ENCODE measurements around the gene MPC1.
"Not testable (repeated sequence)": the region's sequence is repeated elsewhere in the genome, so short reads cannot be mapped to it uniquely, and the experiment has no call there.

Gene MPC1

GRCh38 chr6:166406197-166406596 is 23.5 kb upstream of the MPC1 start:
- no peak for DNase-seq (ENCODE audit: low spot score)

GRCh38 chr6:166405386-166405785 is 22.6 kb upstream of the MPC1 start:
- no peak for DNase-seq (ENCODE audit: low spot score)

DNA sequence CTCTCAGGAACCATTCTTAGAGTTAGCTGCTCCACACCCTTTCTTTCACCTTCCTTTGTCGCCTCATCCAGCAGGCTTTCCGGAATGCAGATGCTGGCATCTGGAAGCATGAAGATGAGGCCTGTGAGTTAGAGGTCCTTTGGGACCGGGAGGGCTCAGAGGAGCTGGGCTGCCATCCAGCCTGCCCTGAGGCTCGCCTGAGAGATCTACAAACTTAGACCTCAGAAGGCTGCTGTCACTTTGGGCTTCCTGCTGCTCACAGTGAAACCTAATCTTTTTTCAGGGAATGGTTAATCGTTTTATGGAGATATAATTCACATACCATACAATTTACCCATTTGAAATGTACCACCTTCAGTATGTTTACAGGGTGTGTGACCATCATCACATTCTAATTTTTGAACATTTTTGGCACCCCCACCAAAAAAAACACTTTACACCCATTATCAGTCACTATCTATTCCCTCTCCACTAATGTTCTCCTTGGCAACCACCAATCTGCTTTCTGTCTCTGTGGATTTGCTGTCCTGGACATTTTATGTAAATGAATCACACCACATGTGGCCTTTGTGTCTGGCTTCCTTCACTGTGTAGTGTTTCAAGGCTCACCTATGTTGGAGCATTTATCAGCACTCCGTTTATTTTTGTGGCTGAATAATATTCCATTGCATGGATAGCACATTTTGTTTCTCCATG is 20.0 kb upstream of the MPC1 start:
- no peak for DNase-seq (ENCODE audit: low spot score)

GRCh38 chr6:166400649-166401250 is 18.0 kb upstream of the MPC1 start:
- peak; percentile 61 for DNase-seq (ENCODE audit: low spot score)

DNA sequence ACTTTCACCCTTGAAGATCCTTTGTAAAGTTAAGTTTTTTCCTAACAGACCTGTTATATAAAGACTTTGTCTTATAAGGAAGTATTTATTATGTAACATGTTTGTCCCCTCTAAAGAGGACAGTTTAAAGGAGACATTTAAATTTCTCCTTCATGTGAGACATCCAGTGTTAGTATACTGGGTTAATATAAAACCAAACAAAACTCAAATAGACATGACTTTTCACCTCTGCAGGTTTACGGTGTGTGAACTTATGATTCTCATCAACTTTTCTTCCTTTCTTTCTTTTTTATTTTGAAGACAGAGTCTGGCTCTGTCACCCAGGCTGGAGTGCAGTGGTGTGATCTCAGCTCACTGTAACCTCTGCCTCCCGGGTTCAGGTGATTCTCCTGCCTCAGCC is 17.4 kb upstream of the MPC1 start:
- no peak for DNase-seq (ENCODE audit: low spot score)

- DNase-seq (ENCODE audit: low spot score) = no peak
Observed at GRCh38 chr6:166398348-166398747, 15.6 kb upstream of the MPC1 start.

- no peak for DNase-seq (ENCODE audit: low spot score)
Observed at GRCh38 chr6:166397849-166398248, 15.1 kb upstream of the MPC1 start.

DNA sequence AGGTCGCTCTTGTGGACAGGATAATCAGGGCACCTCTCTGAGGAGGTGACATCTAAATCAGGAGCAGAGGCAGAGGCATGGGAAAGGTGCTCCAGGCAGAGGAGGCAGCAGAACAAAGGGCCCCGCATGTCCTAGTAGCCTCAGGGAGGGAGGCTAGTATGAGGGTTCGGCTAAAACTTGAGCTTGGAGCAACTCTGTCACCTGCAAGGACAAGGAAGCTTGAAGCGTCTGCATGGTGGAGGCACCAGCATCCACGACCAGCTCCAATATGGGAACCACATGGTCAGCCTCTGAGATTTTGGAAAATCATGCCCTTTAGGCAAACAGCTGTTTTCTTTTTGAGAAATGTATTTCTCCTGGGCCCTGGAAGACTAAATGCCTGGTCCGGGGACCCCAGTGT is 13.0 kb upstream of the MPC1 start:
- DNase-seq (ENCODE audit: low spot score) = no peak

DNA sequence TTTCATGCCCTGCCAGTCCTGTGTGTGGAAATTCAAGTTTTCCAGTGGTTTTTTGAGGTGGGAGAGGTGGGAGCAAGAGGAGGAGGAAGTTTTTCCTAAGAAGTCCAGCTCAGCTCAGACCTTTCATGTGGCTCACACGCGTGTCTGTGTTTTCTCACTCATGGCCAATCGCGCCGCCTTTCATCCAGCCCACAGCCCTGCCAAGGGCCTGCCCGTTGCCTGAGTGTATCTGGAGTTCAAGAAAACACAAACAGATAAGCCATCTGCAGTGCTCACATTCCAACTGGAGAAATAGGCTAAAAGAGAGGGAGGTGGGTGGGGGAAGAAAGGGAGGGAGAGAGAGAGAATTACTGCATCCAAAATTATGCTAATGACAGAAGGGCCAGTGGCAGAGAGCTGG is 12.6 kb upstream of the MPC1 start:
- DNase-seq (ENCODE audit: low spot score) = no peak

- DNase-seq (ENCODE audit: low spot score) = no peak
Observed at GRCh38 chr6:166394036-166394892, 11.5 kb upstream of the MPC1 start.

GRCh38 chr6:166393535-166393823 is 10.7 kb upstream of the MPC1 start:
- no peak for DNase-seq (ENCODE audit: low spot score)

- not testable (repeated sequence) for DNase-seq (ENCODE audit: low spot score)
Observed at GRCh38 chr6:166392755-166393534, 10.2 kb upstream of the MPC1 start.

- DNase-seq (ENCODE audit: low spot score) = no peak
Observed at GRCh38 chr6:166389119-166389518, 6.4 kb upstream of the MPC1 start.

- no peak for DNase-seq (ENCODE audit: low spot score)
Observed at GRCh38 chr6:166388290-166389004, 5.7 kb upstream of the MPC1 start.

DNA sequence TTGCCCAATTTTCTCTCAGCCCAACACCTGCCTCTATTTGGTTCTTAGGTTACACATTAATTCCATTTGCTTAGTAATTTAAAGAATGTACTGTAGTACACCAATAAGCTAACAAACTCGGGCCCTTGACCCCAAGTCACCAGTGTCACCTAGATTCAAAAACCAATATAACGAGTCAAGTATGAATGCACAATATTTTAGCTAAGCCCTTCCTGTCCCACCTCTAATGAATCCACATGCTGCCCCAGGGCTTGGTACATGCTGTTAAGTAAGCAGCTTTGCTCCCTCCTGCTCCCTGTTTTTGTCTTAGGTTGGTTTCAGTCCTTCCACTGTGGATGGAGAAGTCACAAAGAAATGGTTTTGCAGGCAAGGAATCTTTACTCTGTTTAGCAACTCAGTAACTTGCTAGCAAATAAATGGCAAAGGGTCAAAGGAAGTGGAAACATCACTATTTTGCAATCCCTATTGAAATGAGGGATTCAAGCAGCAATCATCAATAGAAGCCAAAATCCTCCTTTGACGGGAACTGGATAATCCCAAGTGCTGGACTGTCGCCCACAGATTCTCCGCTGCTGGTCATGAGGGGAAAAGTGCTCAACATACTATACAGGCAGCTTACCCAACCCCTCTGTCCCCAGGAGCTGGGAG is 5.0 kb upstream of the MPC1 start:
- DNase-seq (ENCODE audit: low spot score) = no peak

DNA sequence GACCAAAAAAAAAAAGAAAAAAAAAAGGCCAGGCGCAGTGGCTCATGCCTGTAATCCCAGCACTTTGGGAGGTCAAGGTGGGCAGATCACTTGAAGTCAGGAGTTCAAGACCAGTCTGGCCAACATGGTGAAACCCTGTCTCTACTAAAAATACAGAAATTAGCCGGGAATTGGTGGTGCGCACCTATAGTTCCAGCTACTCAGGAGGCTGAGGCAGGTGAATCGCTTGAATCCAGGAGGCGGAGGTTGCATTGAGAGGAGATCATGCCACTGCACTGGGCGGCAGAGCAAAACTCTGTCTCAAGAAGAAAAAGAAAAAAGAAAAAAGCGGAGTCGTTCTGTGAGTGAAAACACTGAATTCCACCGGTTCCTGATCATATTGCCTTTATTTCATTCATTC is 4.4 kb upstream of the MPC1 start:
- not testable (repeated sequence) for DNase-seq (ENCODE audit: low spot score)

DNA sequence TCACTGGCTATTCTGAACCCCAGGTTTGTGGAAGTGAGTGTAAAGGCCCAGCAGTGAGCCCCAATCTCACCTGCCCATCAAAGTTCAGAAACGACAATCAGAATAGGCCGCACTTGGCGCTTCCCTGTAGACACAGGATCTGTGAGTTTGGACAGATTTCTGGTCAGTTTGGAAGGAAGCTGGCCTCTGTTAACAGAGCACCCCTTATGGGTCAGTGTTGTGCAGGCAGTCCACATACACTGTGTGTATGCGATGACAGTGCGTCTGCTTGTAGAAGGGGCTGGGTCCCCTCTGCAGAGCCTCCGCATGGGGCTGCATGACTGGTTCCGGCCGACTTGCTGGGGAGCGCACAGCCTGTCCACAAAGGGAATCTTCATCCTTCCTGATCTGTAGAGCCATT is 3.4 kb upstream of the MPC1 start:
- DNase-seq (ENCODE audit: low spot score) = no peak

- not testable (repeated sequence) for DNase-seq (ENCODE audit: low spot score)
Observed at GRCh38 chr6:166383802-166384363, 1.1 kb upstream of the MPC1 start.

DNA sequence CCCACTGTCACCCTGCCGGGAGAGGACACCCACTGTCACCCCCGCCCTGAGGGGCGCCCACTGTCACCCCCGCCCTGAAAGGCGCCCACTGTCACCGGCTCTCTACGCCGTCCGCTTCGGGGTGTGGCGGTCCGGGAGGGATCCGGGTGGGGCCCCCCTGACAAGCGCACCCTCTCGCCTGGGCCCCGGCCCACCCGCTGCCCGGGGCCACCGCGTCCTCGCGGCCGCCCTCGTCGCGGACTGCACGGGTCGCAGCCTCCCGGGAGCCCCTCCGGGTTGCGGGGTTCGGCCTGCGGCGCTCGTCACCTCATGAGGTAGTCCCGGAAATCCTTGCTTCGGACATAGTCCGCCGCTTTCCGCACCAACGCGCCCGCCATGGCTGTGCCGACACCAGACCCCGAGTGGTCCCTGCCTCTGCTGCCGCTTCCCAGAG is 224 bp downstream of the MPC1 start:
- DNase-seq (ENCODE audit: low spot score) = no peak

GRCh38 chr6:166381733-166382499 is 824 bp downstream of the MPC1 start:
- peak; percentile 80 for DNase-seq (ENCODE audit: low spot score)
